Effector memory CD4-positive, alpha-beta T cell (primary cell): ENCODE data around the gene STOX2.

ENCODE experiments used
- DNase-seq, 3 donors: peaks; one replicate each; pipeline ENCODE4 v3.0.0-alpha.2; 2020
- H3K27ac ChIP-seq: 2 replicates; pipeline ENCODE4 v1.7.0; 2013; ENCODE audit warnings: mild to moderate bottlenecking, low read length, moderate library complexity; ENCODE audit not compliant: insufficient read depth, poor library complexity, severe bottlenecking
- H3K27me3 ChIP-seq: replicated peaks from 2 replicates; pipeline ENCODE4 v1.7.0; 2013; ENCODE audit warnings: mild to moderate bottlenecking, low read length; ENCODE audit not compliant: insufficient read depth, control insufficient read depth, poor library complexity, severe bottlenecking
- H3K36me3 ChIP-seq: 2 replicates; pipeline ENCODE4 v1.7.0; 2013; ENCODE audit warnings: mild to moderate bottlenecking, low read length, moderate library complexity; ENCODE audit not compliant: control insufficient read depth, insufficient read depth
- H3K4me1 ChIP-seq: 2 replicates; pipeline ENCODE4 v1.7.0; 2013; ENCODE audit warnings: low read length, mild to moderate bottlenecking; ENCODE audit not compliant: control insufficient read depth, insufficient read depth, poor library complexity, severe bottlenecking
- H3K4me3 ChIP-seq: 2 replicates; pipeline ENCODE4 v1.7.0; 2013; ENCODE audit warnings: low read length, low read depth, mild to moderate bottlenecking; ENCODE audit not compliant: insufficient read depth, poor library complexity, severe bottlenecking
- H3K9me3 ChIP-seq: 2 replicates; pipeline ENCODE4 v1.7.0; 2013; ENCODE audit warnings: mild to moderate bottlenecking, low read length, moderate library complexity; ENCODE audit not compliant: control insufficient read depth

The STOX2 gene

GRCh38 chr4:184062769-184063168 is 157.7 kb downstream of the STOX2 start:
- Histone ChIP-seq H3K27ac (no peak overlapping the region), H3K4me1 (no peaks in the 10 kb centered on the region), H3K27me3 (no peaks in the 10 kb centered on the region), H3K9me3 (no peaks in the 10 kb centered on the region), H3K4me3 (no peak overlapping the region), H3K36me3 (no peaks in the 10 kb centered on the region)
- no peak for DNase-seq

GRCh38 chr4:184064877-184065276 is 159.8 kb downstream of the STOX2 start:
- Histone ChIP-seq H3K36me3 (no peaks in the 10 kb centered on the region), H3K4me1 (no peaks in the 10 kb centered on the region), H3K27ac (no peak overlapping the region), H3K4me3 (no peak overlapping the region), H3K27me3 (no peaks in the 10 kb centered on the region), H3K9me3 (no peaks in the 10 kb centered on the region)
- no peak for DNase-seq

- H3K36me3 ChIP-seq = no peaks in the 10 kb centered on the region
- H3K4me3 ChIP-seq = no peak overlapping the region
- no peaks in the 10 kb centered on the region for H3K9me3 ChIP-seq
- no peaks in the 10 kb centered on the region for H3K27me3 ChIP-seq
- H3K27ac ChIP-seq = no peak overlapping the region
- no peaks in the 10 kb centered on the region for H3K4me1 ChIP-seq
- DNase-seq = no peak
These were observed 161.6 kb downstream of the STOX2 start for GRCh38 chr4:184066584-184067300.

- DNase-seq = no peak
- Histone ChIP-seq H3K36me3 (no peaks in the 10 kb centered on the region), H3K27me3 (no peaks in the 10 kb centered on the region), H3K9me3 (no peaks in the 10 kb centered on the region), H3K4me1 (no peaks in the 10 kb centered on the region), H3K4me3 (no peak overlapping the region), H3K27ac (no peak overlapping the region)
These were observed 162.9 kb downstream of the STOX2 start for GRCh38 chr4:184067931-184068554.
